HG02840 (cell line): ENCODE measurements around the gene MUC3A.

Experiments used
- ATAC-seq: cut with Tn5 transposase; IDR thresholded peaks from one replicate; pipeline ENCODE4 v1.9.1; 2021; ENCODE audit warnings: mild to moderate bottlenecking, moderate library complexity, moderate number of reproducible peaks; ENCODE audit not compliant: unreplicated experiment, low FRiP score

The MUC3A gene

GRCh38 chr7:100946111-100946510 is 3.2 kb upstream of the MUC3A start:
- ATAC-seq: no peak

GRCh38 chr7:100946766-100947365 is 2.5 kb upstream of the MUC3A start:
- no peak for ATAC-seq

GRCh38 chr7:100947792-100948191 is 1.5 kb upstream of the MUC3A start:
- ATAC-seq: no peak

GRCh38 chr7:100949933-100950443 is 654 bp downstream of the MUC3A start:
- ATAC-seq: no peak

- no peak for ATAC-seq
These were observed 1.8 kb downstream of the MUC3A start for GRCh38 chr7:100951172-100951571.

GRCh38 chr7:100951888-100952560 is 2.7 kb downstream of the MUC3A start:
- no peak for ATAC-seq

GRCh38 chr7:100952641-100953040 is 3.3 kb downstream of the MUC3A start:
- no peak for ATAC-seq

GRCh38 chr7:100957832-100958421 is 8.6 kb downstream of the MUC3A start:
- no peak for ATAC-seq

GRCh38 chr7:100959894-100960293 is 10.6 kb downstream of the MUC3A start:
- no peak for ATAC-seq

GRCh38 chr7:100962537-100962936 is 13.2 kb downstream of the MUC3A start:
- ATAC-seq: no peak

- no peak for ATAC-seq
These were observed 14.1 kb downstream of the MUC3A start for GRCh38 chr7:100963386-100963785.

GRCh38 chr7:100963874-100964273 is 14.5 kb downstream of the MUC3A start:
- ATAC-seq: no peak

- ATAC-seq: no peak
These were observed 15.3 kb downstream of the MUC3A start for GRCh38 chr7:100964630-100965029.

- ATAC-seq: no peak
These were observed 15.8 kb downstream of the MUC3A start for GRCh38 chr7:100965045-100965722.

- ATAC-seq: no peak
These were observed 16.6 kb downstream of the MUC3A start for GRCh38 chr7:100965723-100966541.

- no peak for ATAC-seq
These were observed 17.4 kb downstream of the MUC3A start for GRCh38 chr7:100966542-100967291.

GRCh38 chr7:100967292-100967863 is 18.0 kb downstream of the MUC3A start:
- ATAC-seq: no peak

- ATAC-seq: no peak
These were observed 18.7 kb downstream of the MUC3A start for GRCh38 chr7:100968031-100968430.

- no peak for ATAC-seq
These were observed 19.3 kb downstream of the MUC3A start for GRCh38 chr7:100968650-100969049.
